Measurements from ENCODE around the gene SUMF1.

SUMF1 gene

GRCh38 chr3:4509983-4510755 is 43.1 kb upstream of the SUMF1 start:
- no peak overlapping the region for H3K4me3 ChIP-seq (ENCODE audit: low read depth, low read length)
- TF ChIP-seq CTCF (IDR thresholded peaks at IDR 0.05; ENCODE audit: low read depth, low read length): no peak

GRCh38 chr3:4509043-4509442 is 42.0 kb upstream of the SUMF1 start:
- H3K4me3 ChIP-seq (ENCODE audit: low read depth, low read length): no peak overlapping the region
- TF ChIP-seq CTCF (IDR thresholded peaks at IDR 0.05; ENCODE audit: low read depth, low read length): no peak

GRCh38 chr3:4508048-4508981 is 41.2 kb upstream of the SUMF1 start:
- no peak for TF ChIP-seq CTCF (IDR thresholded peaks at IDR 0.05; ENCODE audit: low read depth, low read length)

GRCh38 chr3:4507024-4507596 is 40.0 kb upstream of the SUMF1 start:
- TF ChIP-seq CTCF (IDR thresholded peaks at IDR 0.05; ENCODE audit: low read depth, low read length): no peak
- H3K4me3 ChIP-seq (ENCODE audit: low read depth, low read length): no peak overlapping the region

More at GRCh38 chr3:4508048-4508981, 41.2 kb upstream of the SUMF1 start:
- no peak overlapping the region for H3K4me3 ChIP-seq (ENCODE audit: low read depth, low read length)

- TF ChIP-seq CTCF (IDR thresholded peaks at IDR 0.05; ENCODE audit: low read depth, low read length): no peak
- no peak overlapping the region for H3K4me3 ChIP-seq (ENCODE audit: low read depth, low read length)
Measured at GRCh38 chr3:4506559-4507023, 39.5 kb upstream of the SUMF1 start.

GRCh38 chr3:4505688-4506558 is 38.9 kb upstream of the SUMF1 start:
- no peak overlapping the region for H3K4me3 ChIP-seq (ENCODE audit: low read depth, low read length)
- no peak for TF ChIP-seq CTCF (IDR thresholded peaks at IDR 0.05; ENCODE audit: low read depth, low read length)

Measured in WI38 (cell line).